Neutrophil (primary cell): ENCODE data around the gene C8G.

Source experiments
- H3K27ac ChIP-seq: fragments of 200-600 bp; sonication (generic); 2 replicates; pipeline ENCODE4 v1.5.1; 2016; ENCODE audit warnings: mild to moderate bottlenecking, moderate library complexity
- H3K27me3 ChIP-seq: fragments of 200-600 bp; sonication (generic); 2 replicates; pipeline ENCODE4 v1.6.0; 2016; ENCODE audit warnings: mild to moderate bottlenecking
- H3K36me3 ChIP-seq: fragments of 200-600 bp; sonication (generic); 2 replicates; pipeline ENCODE4 v1.5.1; 2017
- H3K4me1 ChIP-seq, 2 experiments: fragments of 200-600 bp in 1 of 2; sonication (generic) in 1 of 2; 1 replicate in 1 of 2; 2 replicates in 1 of 2; pipeline versions ENCODE4 v1.5.1 to v1.6.1; 2013 to 2016; ENCODE audit warnings: low read depth in 1 of 2, low read length in 1 of 2, mild to moderate bottlenecking in 1 of 2, moderate library complexity in 1 of 2; ENCODE audit not compliant: control insufficient read depth in 1 of 2, insufficient read depth in 1 of 2
- H3K4me3 ChIP-seq, 2 experiments: fragments of 200-600 bp in 1 of 2; sonication (generic) in 1 of 2; 1 replicate in 1 of 2; 2 replicates in 1 of 2; pipeline ENCODE4 v1.5.1; 2013 to 2016; ENCODE audit warnings: low read depth in 1 of 2, low read length in 1 of 2, mild to moderate bottlenecking in 1 of 2, moderate library complexity in 1 of 2
- H3K9me3 ChIP-seq: fragments of 200-600 bp; sonication (generic); 2 replicates; pipeline ENCODE4 v1.5.1; 2016
- TF ChIP-seq, protein P1 (sequence below): fragments of 200-600 bp; sonication (generic); IDR thresholded peaks from 2 replicates; pipeline ENCODE4 v1.5.1; 2016; ENCODE audit warnings: antibody characterized with exemption

Gene C8G

DNA sequence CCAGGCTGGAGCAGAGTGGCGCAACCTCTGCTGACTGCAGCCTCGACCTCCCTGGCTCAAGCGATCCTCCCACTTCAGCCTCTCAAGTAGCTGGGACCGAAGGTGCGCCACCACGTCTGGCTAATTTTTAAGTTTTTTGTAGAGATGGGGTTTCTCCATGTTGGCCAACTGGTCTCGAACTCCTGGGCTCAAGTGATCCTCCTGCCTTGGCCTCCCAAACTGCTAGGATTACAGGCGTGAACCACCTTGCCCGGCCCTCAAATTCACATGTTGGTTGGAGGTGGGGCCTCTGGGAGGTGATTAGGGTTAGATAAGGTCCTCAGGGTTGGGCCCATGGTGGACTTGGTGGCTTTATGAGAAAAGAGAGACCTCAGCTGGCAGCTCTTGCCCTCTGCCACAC, 17.1 kb downstream of the C8G start:
- Histone ChIP-seq H3K27me3 (peaks cover 10% of the 10 kb centered on the region), H3K27ac (no peak overlapping the region), H3K36me3 (no peaks in the 10 kb centered on the region), H3K9me3 (no peaks in the 10 kb centered on the region), H3K4me1 (no peaks in the 10 kb centered on the region), H3K4me3 (no peak overlapping the region)
- TF ChIP-seq, protein P1, sequence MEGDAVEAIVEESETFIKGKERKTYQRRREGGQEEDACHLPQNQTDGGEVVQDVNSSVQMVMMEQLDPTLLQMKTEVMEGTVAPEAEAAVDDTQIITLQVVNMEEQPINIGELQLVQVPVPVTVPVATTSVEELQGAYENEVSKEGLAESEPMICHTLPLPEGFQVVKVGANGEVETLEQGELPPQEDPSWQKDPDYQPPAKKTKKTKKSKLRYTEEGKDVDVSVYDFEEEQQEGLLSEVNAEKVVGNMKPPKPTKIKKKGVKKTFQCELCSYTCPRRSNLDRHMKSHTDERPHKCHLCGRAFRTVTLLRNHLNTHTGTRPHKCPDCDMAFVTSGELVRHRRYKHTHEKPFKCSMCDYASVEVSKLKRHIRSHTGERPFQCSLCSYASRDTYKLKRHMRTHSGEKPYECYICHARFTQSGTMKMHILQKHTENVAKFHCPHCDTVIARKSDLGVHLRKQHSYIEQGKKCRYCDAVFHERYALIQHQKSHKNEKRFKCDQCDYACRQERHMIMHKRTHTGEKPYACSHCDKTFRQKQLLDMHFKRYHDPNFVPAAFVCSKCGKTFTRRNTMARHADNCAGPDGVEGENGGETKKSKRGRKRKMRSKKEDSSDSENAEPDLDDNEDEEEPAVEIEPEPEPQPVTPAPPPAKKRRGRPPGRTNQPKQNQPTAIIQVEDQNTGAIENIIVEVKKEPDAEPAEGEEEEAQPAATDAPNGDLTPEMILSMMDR = no peak

DNA sequence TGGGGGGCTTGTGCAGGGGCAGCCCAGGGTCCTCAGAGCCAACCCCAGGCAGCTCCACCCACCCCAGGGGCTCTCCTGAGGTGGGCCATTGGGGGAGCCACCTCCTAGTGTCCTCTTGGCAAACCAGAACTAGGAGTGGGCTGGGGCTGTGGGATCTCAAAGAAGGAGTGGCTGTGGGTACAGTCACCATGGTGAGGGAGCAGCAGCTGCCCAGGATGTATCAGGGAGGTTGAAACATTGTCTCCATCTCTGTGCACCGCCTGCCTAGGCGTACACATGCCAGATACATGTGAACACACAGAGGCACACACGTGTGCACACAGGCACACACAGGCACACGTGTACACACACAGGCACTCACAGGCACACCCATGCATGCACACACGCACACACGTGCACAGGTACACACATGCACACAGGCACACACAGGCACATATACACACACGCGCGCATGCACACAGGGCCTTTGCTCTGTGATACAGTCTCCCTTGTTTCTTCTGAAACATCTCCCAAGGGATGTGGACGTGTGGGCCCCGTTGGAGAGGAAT, 17.7 kb downstream of the C8G start:
- peaks cover 10% of the 10 kb centered on the region for H3K27me3 ChIP-seq
- H3K27ac ChIP-seq = no peak overlapping the region
- TF ChIP-seq, protein P1 = no peak
- H3K4me3 ChIP-seq = no peak overlapping the region
- no peaks in the 10 kb centered on the region for H3K4me1 ChIP-seq
- no peaks in the 10 kb centered on the region for H3K9me3 ChIP-seq
- no peaks in the 10 kb centered on the region for H3K36me3 ChIP-seq

- no peak overlapping the region for H3K4me3 ChIP-seq
- no peaks in the 10 kb centered on the region for H3K4me1 ChIP-seq
- H3K36me3 ChIP-seq = no peaks in the 10 kb centered on the region
- H3K27ac ChIP-seq = no peak overlapping the region
- no peaks in the 10 kb centered on the region for H3K9me3 ChIP-seq
- H3K27me3 ChIP-seq = peaks cover 10% of the 10 kb centered on the region
- TF ChIP-seq, protein P1 = no peak
These were observed 18.3 kb downstream of the C8G start for GRCh38 chr9:136963341-136963740.

DNA sequence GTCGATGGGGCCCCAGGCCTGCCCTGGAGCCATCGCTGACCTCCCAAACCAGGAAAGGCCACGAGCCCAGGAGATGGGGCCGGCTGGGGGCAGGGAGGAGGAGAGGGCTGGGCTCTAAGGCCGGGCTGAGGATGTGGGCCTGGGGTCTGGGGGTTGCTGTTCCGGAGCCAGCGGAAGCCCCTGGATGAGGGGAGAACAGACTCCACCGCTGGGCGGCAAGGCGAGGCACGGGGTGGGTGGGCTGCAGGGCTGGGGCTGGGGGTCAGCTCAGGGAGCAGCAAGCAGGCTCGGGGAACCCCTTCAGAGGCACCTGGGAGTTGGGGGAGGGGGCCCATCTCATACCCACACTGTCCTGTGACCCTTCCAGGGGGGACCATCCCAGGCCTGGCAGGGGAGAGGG, 18.7 kb downstream of the C8G start:
- H3K27ac ChIP-seq = no peak overlapping the region
- TF ChIP-seq, protein P1 = no peak
- H3K9me3 ChIP-seq = no peaks in the 10 kb centered on the region
- H3K36me3 ChIP-seq = no peaks in the 10 kb centered on the region
- peaks cover 10% of the 10 kb centered on the region for H3K27me3 ChIP-seq
- no peak overlapping the region for H3K4me3 ChIP-seq
- H3K4me1 ChIP-seq = no peaks in the 10 kb centered on the region

GRCh38 chr9:136964171-136964689, 19.2 kb downstream of the C8G start:
- TF ChIP-seq, protein P1 = no peak
- no peaks in the 10 kb centered on the region for H3K4me1 ChIP-seq
- no peaks in the 10 kb centered on the region for H3K36me3 ChIP-seq
- no peaks in the 10 kb centered on the region for H3K9me3 ChIP-seq
- peaks cover 10% of the 10 kb centered on the region for H3K27me3 ChIP-seq
- no peak overlapping the region for H3K27ac ChIP-seq
- no peak overlapping the region for H3K4me3 ChIP-seq
